PC-3 (cell line): Measurements from ENCODE around the gene GAB2. TPM values are rescaled to one million over a fixed set of nuclear protein-coding genes. Genes with fewer than 3 reads are reported as not detected.

ENCODE experiments used
- ATAC-seq: fragments of 200-7000 bp; cut with Tn5 transposase; 2 replicates; pipeline ENCODE4 v1.9.1; 2020; ENCODE audit warnings: mild to moderate bottlenecking, moderate library complexity
- BruUV-seq: library from RNA; stranded (reverse); fragments of 400-500 nt; replicated peaks from 2 replicates; lab custom pipeline; 2021; lab: Mats Ljungman, UMichigan
- CTCF ChIA-PET: fragments of 300-600 bp; sonication (Branson Sonifier 250); formaldehyde crosslinking; loops from one replicate; lab custom pipeline; 2022; ENCODE audit warnings: antibody characterized with exemption; lab: Charles Lee
- POLR2A ChIA-PET: fragments of 300-600 bp; sonication (Branson Sonifier 250); formaldehyde crosslinking; loops from one replicate; lab custom pipeline; 2022; ENCODE audit warnings: antibody characterized with exemption; ENCODE audit not compliant: unreplicated experiment; lab: Charles Lee
- DNase-seq: peaks from one replicate; pipeline ENCODE4 v3.0.0-alpha.2; 2015
- H2AFZ ChIP-seq: fragments of 300-600 bp; sonication (generic); 2 replicates; pipeline ENCODE4 v1.6.0; 2016; ENCODE audit warnings: antibody characterized with exemption, low read length
- H3F3A ChIP-seq: fragments of 300-600 bp; sonication (generic); one replicate; pipeline ENCODE4 v1.6.0; 2017; ENCODE audit warnings: antibody characterized with exemption, low read length, control low read depth, mild to moderate bottlenecking; ENCODE audit not compliant: unreplicated experiment
- H3K27ac ChIP-seq: fragments of 300-600 bp; sonication (generic); 2 replicates; pipeline ENCODE4 v1.5.1; 2016; ENCODE audit warnings: mild to moderate bottlenecking, low read length
- H3K27me3 ChIP-seq: fragments of 300-600 bp; sonication (generic); 2 replicates; pipeline ENCODE4 v1.6.1; 2016; ENCODE audit warnings: low read length, mixed read lengths
- H3K36me3 ChIP-seq: fragments of 300-600 bp; sonication (generic); 2 replicates; pipeline ENCODE4 v1.6.1; 2016; ENCODE audit warnings: low read depth, mixed run types, low read length, mixed read lengths
- H3K4me1 ChIP-seq: fragments of 300-600 bp; sonication (generic); 2 replicates; pipeline ENCODE4 v1.5.1; 2016; ENCODE audit warnings: low read length; ENCODE audit not compliant: insufficient read depth
- H3K4me2 ChIP-seq: fragments of 300-600 bp; sonication (generic); 2 replicates; pipeline ENCODE4 v1.6.0; 2016; ENCODE audit warnings: low read length
- H3K4me3 ChIP-seq: fragments of 300-600 bp; sonication (generic); 2 replicates; pipeline ENCODE4 v1.5.1; 2016; ENCODE audit warnings: mild to moderate bottlenecking, low read length, mixed read lengths
- H3K79me2 ChIP-seq: fragments of 300-600 bp; sonication (generic); 2 replicates; pipeline ENCODE4 v1.6.1; 2017; ENCODE audit warnings: low read length, mixed read lengths
- H3K9ac ChIP-seq: fragments of 300-600 bp; sonication (generic); 2 replicates; pipeline ENCODE4 v1.6.0; 2016; ENCODE audit warnings: mild to moderate bottlenecking, low read length
- H3K9me2 ChIP-seq: fragments of 300-600 bp; sonication (generic); replicated peaks from 2 replicates; pipeline ENCODE4 v1.6.1; 2016; ENCODE audit warnings: mixed run types, low read length, mixed read lengths
- H3K9me3 ChIP-seq: fragments of 300-600 bp; sonication (generic); 2 replicates; pipeline ENCODE4 v1.6.1; 2016; ENCODE audit warnings: low read length, mixed read lengths
- H4K20me1 ChIP-seq: fragments of 300-600 bp; sonication (generic); 2 replicates; pipeline ENCODE4 v1.6.1; 2016; ENCODE audit warnings: low read length, mixed read lengths
- CTCF ChIP-seq: fragments of 300-600 bp; sonication (generic); conservative IDR thresholded peaks from 2 replicates; pipeline ENCODE4 v1.5.1; 2017; ENCODE audit warnings: antibody characterized with exemption, low read depth, mild to moderate bottlenecking, low read length
- EZH2 ChIP-seq: fragments of 300-600 bp; sonication (generic); IDR thresholded peaks from one replicate; pipeline ENCODE4 v1.6.1; 2017; ENCODE audit warnings: antibody characterized with exemption, mild to moderate bottlenecking, low read length; ENCODE audit not compliant: unreplicated experiment
- EZH2phosphoT487 ChIP-seq: fragments of 300-600 bp; sonication (generic); IDR thresholded peaks from 2 replicates; pipeline ENCODE4 v1.6.1; 2018; ENCODE audit warnings: mild to moderate bottlenecking, antibody characterized with exemption, low read length, borderline replicate concordance
- intact Hi-C: fragments of 100-400 bp; cut with micrococcal nuclease; formaldehyde crosslinking; loops from 2 replicates; pipeline ENCODE4 v1.9.0; 2023
- total RNA-seq: library from RNA; depleted of rRNA; stranded (reverse); fragments of >200 nt; gene quantifications from 2 replicates; pipeline ENCODE4 v1.2.3, GENCODE V29; 2014

GAB2 gene
- total RNA-seq, 1 experiment from 2014 or later = 7.1 TPM

GRCh38 chr11:78207532-78208256 is 209.9 kb downstream of the GAB2 start:
- H2AFZ ChIP-seq = no peak overlapping the region
- no peak overlapping the region for H3K9ac ChIP-seq
- H3K27me3 ChIP-seq = no peaks in the 10 kb centered on the region
- no peak overlapping the region for H3K4me2 ChIP-seq
- BruUV-seq = no TSS peak
- TF ChIP-seq CTCF (no peak), EZH2phosphoT487 (no peak), EZH2 (no peak)
- H3K4me3 ChIP-seq = no peak overlapping the region
- no peaks in the 10 kb centered on the region for H3F3A ChIP-seq
- 0 out of 2 replicates have a peak, but pooled peaks cover 11% of the 10 kb centered on the region for H3K36me3 ChIP-seq
- intact Hi-C loops = no loop called here
- no peak overlapping the region for H3K27ac ChIP-seq
- no peaks in the 10 kb centered on the region for H3K9me3 ChIP-seq
- no peaks in the 10 kb centered on the region for H3K9me2 ChIP-seq
- no peaks in the 10 kb centered on the region for H3K79me2 ChIP-seq
- POLR2A ChIA-PET = no interaction called here
- CTCF ChIA-PET = no interaction called here
- no peaks in the 10 kb centered on the region for H4K20me1 ChIP-seq
- DNase-seq (no peak), ATAC-seq (no peak)
- no peaks in the 10 kb centered on the region for H3K4me1 ChIP-seq

- no TSS peak for BruUV-seq
- POLR2A ChIA-PET = no interaction called here
- H3K79me2 ChIP-seq = no peaks in the 10 kb centered on the region
- H3F3A ChIP-seq = no peaks in the 10 kb centered on the region
- CTCF ChIA-PET = no interaction called here
- no peaks in the 10 kb centered on the region for H3K4me1 ChIP-seq
- H3K36me3 ChIP-seq = 0 out of 2 replicates have a peak, but pooled peaks cover 10% of the 10 kb centered on the region
- H2AFZ ChIP-seq = no peak overlapping the region
- DNase-seq (no peak), ATAC-seq (no peak)
- H3K9ac ChIP-seq = no peak overlapping the region
- intact Hi-C loops = no loop called here
- H3K4me3 ChIP-seq = no peak overlapping the region
- H3K9me2 ChIP-seq = no peaks in the 10 kb centered on the region
- H3K27ac ChIP-seq = no peak overlapping the region
- TF ChIP-seq EZH2 = no peak
- no peak for TF ChIP-seq EZH2phosphoT487
- no peak for TF ChIP-seq CTCF
- no peaks in the 10 kb centered on the region for H3K9me3 ChIP-seq
- no peaks in the 10 kb centered on the region for H4K20me1 ChIP-seq
- H3K27me3 ChIP-seq = no peaks in the 10 kb centered on the region
- H3K4me2 ChIP-seq = no peak overlapping the region
These were observed 211.9 kb downstream of the GAB2 start for GRCh38 chr11:78205691-78206090.

- no peak for ATAC-seq
- DNase-seq = no peak
- BruUV-seq = no TSS peak
- Histone ChIP-seq H3K4me3 (no peak overlapping the region), H3K9me3 (no peaks in the 10 kb centered on the region), H3K9ac (no peak overlapping the region), H3K27ac (no peak overlapping the region), H3K36me3 (peaks cover 6% of the 10 kb centered on the region; the same call in 1 of the 2 replicates), H3K4me2 (no peak overlapping the region), H3K4me1 (no peaks in the 10 kb centered on the region), H2AFZ (no peak overlapping the region), H3K27me3 (no peaks in the 10 kb centered on the region), H4K20me1 (no peaks in the 10 kb centered on the region), H3K79me2 (no peaks in the 10 kb centered on the region), H3F3A (no peaks in the 10 kb centered on the region), H3K9me2 (no peaks in the 10 kb centered on the region)
- POLR2A ChIA-PET = no interaction called here
- intact Hi-C loops = no loop called here
- CTCF ChIA-PET = no interaction called here
- TF ChIP-seq CTCF (no peak), EZH2 (no peak), EZH2phosphoT487 (no peak)
These were observed 212.4 kb downstream of the GAB2 start for GRCh38 chr11:78205256-78205655.
